NCI-H146 treated with DMSO at 0.1 percent for 48 hours (cell line): Measurements from ENCODE around the gene DUSP5.
A peak's percentile ranks its signal among the peaks of the same experiment; 100 is the strongest.

ENCODE experiments used
- DNase-seq: peaks from one replicate; lab custom pipeline; 2025; ENCODE audit not compliant: unreplicated experiment; lab: John Stamatoyannopoulos, UW

DUSP5 gene

GRCh38 chr10:110540031-110540430, 42.3 kb downstream of the DUSP5 start:
- DNase-seq: no peak

DNA sequence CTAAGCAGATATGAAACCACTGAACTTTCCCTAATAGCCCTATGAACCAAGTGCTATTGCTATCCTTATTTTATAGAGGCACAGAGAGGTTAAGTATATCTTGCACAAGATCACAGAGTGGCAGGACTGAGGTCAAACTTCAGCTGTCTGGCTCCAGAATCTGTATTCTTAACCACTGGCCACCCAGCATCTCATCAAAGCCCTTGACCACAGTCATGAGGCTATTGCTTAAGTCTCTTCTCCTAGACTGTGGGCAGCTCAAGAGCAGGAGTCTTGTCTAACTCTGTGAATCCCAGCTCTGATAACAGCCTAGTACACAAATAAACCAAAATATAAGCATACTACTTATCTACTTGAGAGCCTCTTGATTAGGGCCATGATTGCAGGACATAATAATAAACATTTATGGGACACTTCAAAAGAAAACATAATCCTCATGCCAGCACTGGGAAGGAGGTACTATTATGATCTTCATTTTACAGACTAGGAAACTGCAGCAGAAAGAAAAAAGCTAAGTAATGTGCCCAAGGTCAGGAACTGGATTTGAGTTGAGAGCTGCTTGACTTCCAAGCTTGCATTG, 47.3 kb downstream of the DUSP5 start:
- no peak for DNase-seq

- no peak for DNase-seq
Measured at GRCh38 chr10:110546077-110546476, 48.4 kb downstream of the DUSP5 start.

GRCh38 chr10:110546499-110547110, 48.9 kb downstream of the DUSP5 start:
- DNase-seq: no peak

DNA sequence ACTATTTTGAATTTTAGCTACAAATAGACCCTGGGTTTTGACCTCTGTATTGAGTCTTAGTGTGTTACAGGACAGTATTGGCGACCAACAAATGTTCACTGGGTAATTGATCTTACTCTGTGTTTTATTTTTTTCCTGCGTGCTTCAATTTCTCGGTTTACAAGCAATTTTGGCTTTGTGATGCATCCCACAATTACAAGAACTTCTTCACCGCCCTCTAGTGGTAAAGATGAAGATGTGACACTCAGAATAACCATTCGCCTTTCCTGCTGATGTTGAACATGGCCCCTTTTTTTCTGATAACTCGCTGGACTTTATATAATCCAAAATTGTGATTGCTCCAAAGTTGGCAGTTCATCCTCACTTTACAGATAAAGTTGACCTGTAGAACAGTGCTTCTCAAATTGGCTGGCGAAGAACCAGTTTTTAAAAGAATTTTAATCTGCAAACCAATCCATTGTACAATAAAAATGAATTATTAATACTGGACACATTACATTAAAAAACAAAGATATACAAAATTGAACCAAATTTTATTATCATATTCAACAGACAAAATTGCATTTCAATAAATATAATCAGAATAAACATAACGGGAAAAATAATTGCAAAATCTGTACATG, 49.5 kb downstream of the DUSP5 start:
- peak; percentile 45 for DNase-seq

DNA sequence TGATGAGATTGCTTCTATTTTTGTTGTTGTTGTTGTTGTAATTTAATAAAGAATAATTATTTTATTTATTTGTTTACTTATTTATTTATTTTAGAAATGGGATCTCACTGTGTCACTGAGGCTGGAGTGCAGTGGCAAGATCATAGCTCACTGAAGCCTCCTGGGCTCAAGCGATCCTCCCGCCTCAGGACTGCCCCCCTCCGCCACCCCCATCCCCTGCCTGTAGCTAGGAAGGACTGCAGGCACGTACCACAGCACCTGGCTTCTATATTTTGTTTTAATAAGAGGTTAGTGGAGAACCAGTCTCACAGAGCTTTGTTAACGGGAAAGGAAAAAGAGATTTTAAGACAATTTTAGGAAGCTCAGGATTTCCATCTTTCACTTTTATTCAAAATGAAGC, 50.3 kb downstream of the DUSP5 start:
- no peak for DNase-seq

- DNase-seq: no peak
Measured at GRCh38 chr10:110549211-110549610, 51.5 kb downstream of the DUSP5 start.

- DNase-seq: no peak
Measured at GRCh38 chr10:110553905-110554304, 56.2 kb downstream of the DUSP5 start.

GRCh38 chr10:110556296-110556695, 58.6 kb downstream of the DUSP5 start:
- no peak for DNase-seq

DNA sequence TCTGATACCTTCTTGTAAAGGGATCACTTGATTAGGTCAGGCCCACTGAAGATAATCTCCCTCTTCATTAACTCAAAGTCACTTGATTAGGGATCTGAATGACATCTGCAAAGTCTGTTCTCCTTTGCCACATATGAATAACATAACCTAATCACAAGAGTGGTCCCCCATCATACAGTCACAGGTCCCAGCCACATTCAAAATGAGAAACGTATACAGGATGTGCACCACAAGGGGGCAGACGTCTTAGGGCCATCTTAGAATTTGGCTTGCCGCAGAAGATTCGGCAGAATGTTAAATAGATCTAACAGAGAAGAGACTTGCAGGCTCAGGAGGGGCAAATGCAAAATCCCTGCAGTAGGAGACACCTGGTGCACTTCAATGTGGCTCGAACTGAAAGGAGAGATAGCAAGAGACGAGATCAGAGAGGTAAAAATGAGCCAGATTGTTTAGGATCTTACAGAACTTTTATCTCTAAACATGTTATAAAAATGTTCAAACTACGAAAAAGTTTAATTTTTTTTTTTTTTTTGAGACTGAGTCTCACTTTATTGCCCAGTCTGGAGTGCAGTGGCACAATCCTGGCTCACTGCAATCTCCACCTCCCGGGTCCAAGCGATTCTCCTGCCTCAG, 59.4 kb downstream of the DUSP5 start:
- DNase-seq: peak; percentile 3

- DNase-seq: no peak
Measured at GRCh38 chr10:110558041-110558440, 60.3 kb downstream of the DUSP5 start.

- DNase-seq: no peak
Measured at GRCh38 chr10:110560012-110560411, 62.3 kb downstream of the DUSP5 start.
